NCI-H1694 treated with DMSO at 0.1 percent for 48 hours (cell line): ENCODE data around the gene C19orf38.
"Not testable (repeated sequence)": the region's sequence is repeated elsewhere in the genome, so short reads cannot be mapped to it uniquely, and the experiment has no call there.

Source experiments
- DNase-seq: peaks from one replicate; lab custom pipeline; 2025; lab: John Stamatoyannopoulos, UW

The C19orf38 gene

DNA sequence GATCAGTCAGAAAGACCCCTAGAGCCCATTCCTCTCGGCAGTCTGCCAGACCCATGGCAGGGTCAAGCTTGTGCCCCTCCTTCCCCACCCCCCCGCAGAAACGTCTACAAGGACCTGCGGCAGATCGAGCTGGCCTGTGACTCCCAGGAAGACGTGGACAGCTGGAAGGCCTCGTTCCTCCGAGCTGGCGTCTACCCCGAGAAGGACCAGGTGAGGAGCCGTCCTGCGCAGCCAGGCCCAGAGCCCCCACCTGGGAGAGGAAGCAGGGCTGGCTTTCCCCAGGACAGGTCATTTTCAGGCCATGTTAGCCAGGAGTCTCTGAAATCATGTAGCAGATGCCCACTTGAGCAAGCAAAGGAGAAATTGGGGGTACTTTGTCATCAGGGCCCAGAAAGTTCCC, 24.5 kb upstream of the C19orf38 start:
- no peak for DNase-seq

DNA sequence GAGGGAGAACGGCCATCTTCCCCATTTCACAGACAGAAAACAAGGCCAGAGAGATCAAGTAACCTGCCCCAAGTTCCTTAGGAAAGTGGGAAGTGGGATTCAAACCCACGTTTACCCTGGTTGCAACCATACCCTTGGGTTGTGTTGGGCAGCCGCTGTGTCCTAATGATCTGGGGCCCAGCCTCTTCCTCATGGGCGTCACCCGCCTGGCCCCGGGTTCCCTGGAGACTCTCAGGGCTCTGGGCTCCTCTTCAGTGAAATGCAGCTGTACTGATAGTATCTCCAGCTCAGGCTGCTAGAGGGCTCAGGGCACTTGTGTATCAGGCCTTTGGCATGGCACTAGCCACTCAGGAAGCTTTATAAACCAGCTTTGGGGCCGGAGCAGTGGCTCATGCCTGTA, 22.0 kb upstream of the C19orf38 start:
- DNase-seq, result no peak

- no peak for DNase-seq
Measured at GRCh38 chr19:10826846-10827245, 21.4 kb upstream of the C19orf38 start.

DNA sequence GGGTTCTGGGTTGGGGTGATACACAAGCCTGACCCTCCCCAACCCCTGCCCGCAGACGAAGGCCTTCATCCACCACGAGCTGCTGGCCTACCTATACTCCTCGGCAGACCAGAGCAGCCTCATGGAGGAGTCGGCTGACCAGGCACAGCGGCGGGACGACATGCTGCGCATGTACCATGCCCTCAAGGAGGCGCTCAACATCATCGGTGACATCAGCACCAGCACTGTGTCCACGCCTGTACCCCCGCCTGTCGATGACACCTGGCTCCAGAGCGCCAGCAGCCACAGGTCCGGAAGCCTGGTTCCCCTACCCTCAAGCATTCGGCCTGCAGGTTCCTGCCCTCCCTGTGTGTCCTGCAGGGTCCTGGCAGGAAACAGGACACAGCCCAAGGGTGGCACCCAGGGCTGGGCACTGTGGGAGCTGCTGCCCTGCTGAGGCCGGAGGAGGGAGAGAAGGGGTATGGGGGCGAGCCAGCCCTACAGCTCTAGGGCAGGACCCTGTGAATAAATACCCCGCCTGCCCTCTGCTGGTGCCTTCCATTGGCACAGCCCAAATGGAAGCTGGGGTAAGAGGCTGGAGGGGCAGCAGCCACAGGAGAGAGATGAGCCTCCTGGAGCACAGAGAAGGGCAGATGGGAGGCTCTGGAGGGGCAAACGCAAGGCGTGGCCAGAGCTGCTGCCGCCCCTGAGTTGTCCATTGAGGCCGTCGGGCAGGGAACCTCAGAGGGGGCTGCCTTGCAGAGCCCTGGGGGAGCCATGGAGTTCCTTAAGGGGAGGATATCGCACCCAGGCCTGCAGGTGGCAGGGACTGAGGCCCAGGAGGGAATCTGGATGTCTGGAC, 19.0 kb upstream of the C19orf38 start:
- no peak for DNase-seq

GRCh38 chr19:10829967-10830366, 18.2 kb upstream of the C19orf38 start:
- no peak for DNase-seq

- DNase-seq, result no peak
Measured at GRCh38 chr19:10830370-10830769, 17.8 kb upstream of the C19orf38 start.

GRCh38 chr19:10830931-10831779, 17.1 kb upstream of the C19orf38 start:
- DNase-seq, result no peak

GRCh38 chr19:10831987-10832938, 16.0 kb upstream of the C19orf38 start:
- DNase-seq, result no peak

DNA sequence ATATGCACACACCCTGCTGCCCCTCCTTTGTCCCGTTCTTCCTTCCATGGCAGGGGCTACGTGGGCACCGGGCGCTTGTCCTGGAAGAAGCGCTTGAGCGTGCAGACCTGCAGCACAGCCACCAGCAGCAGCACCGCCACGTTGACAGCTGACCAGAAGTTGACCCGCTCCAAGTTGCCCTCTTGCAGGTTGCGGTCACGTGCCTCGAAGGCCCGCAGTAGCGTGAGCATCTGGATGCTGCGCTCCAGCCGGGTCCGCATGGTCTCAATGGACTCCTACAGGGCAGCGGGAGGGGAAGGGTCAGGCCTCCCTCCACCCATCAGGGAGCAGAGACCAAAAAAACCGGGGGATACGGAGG, 15.3 kb upstream of the C19orf38 start:
- no peak for DNase-seq

- DNase-seq, result no peak
Measured at GRCh38 chr19:10835089-10835753, 13.0 kb upstream of the C19orf38 start.

DNA sequence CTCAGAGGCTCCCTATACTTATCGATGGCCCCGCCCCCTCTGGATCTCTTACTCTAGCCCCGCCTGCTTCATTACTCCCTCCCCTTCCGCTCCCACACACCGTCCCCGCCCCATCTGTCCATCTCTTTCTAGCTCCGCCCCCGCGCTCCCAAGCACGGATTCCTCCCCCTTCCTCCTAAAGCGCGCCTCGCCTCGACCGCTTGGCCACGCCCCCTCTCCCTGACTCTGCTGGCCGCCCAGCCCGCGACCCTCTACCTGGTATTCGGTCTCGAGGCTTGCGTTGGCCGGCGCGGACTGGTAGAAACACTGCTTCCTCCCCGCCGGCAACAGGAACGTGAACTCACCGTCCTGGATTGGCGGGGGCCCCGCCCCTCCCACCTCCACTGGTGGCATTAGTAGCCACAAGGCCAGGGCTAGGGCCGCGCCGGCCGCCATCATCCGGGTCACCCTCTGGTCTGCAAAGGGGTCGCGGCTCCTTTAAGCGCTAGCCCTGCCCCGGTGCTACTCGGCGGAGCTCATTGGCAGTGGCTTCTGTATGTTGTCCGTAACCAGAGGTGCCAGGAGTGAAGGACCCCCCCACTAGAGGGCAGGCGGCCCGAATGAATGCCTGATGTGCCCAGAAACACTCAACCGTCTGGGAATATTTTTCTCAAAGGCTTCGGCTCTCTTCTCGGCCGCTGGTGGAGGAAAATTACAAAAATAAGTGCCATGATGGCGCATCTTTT, 12.3 kb upstream of the C19orf38 start, which contains the start of gene TMED1:
TMED1 (minus strand) TSS at position 459 of the 725 bp plus-strand sequence; CDS start at position 438, 21 bp downstream.
- peak; percentile 92 for DNase-seq

DNA sequence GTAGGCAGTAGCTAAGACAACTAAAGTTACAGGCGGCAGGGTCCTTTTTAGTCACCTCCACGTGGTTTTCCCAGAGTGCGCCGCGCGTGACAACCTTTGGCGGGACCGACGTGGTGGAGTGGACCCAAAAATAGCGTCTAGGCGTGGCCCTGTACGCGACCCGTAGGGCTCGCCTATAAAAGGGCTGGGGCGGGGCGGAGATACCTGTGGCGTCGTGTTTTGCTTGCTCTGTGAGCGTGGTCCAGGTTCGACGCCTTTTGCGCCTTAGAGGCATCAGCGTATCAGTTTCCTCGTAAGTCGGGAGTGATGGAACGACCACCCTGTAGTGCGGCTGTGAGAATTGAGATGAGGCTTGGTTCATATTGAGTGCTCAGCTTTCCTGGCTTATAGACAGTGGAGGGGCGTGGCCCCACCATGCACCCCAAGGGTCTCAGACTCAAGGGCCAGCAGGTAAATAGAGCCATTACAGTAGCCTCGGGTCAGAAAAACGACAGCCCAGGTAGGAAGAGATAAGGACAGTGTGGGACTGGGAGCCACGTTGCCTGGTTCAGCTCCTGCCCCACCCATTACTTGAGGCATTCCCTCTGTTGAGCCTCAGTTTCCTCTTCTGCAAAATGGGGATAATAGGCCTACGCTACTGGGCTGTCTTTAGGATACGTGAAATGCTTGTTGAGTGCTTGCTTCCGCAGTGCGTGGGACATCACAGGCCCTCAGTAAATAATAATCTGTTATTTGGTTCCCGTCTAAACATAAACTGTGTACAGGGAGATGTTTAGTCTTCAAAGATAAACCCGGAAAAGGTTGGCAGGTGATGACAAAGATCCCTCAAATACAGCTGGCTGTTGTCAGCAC, 11.5 kb upstream of the C19orf38 start:
- peak; percentile 91 for DNase-seq

DNA sequence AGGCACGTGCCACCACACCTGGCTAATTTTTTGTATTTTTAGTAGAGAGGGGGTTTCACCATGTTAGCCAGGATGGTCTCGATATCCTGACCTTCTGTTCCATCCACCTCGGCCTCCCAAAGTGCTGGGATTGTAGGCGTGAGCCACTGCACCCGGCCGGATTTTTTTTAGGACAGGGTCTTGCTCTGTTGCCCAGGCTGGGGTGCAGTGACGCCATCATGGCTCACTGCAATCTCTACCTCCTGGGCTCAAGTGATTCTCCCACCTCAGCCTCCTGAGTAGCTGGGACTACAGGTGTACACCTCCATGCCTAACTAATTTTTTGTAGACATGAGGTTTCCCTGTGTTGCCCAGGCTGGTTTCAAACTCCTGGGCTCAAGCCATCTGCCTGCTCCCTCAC, 10.6 kb upstream of the C19orf38 start:
- not testable (repeated sequence) for DNase-seq

DNA sequence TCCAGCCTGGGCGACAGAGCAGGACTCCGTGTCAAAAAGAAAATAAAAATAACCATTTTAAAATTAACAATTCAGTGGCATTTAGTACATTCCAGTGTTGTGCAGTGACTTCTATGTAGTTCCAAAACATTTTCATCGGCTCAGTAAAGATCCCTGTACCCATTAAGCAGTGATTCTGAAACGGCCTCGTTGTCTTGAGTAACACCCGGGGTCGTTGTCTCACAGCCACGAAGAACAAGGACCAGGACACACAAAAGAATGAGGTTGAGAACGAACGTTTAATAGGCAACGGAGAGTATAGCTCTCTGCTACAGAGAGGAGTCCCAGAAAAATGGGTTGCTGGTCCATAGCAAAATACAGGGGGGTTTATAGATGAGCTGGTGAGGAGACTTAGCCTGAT, 9.8 kb upstream of the C19orf38 start:
- DNase-seq, result no peak

DNA sequence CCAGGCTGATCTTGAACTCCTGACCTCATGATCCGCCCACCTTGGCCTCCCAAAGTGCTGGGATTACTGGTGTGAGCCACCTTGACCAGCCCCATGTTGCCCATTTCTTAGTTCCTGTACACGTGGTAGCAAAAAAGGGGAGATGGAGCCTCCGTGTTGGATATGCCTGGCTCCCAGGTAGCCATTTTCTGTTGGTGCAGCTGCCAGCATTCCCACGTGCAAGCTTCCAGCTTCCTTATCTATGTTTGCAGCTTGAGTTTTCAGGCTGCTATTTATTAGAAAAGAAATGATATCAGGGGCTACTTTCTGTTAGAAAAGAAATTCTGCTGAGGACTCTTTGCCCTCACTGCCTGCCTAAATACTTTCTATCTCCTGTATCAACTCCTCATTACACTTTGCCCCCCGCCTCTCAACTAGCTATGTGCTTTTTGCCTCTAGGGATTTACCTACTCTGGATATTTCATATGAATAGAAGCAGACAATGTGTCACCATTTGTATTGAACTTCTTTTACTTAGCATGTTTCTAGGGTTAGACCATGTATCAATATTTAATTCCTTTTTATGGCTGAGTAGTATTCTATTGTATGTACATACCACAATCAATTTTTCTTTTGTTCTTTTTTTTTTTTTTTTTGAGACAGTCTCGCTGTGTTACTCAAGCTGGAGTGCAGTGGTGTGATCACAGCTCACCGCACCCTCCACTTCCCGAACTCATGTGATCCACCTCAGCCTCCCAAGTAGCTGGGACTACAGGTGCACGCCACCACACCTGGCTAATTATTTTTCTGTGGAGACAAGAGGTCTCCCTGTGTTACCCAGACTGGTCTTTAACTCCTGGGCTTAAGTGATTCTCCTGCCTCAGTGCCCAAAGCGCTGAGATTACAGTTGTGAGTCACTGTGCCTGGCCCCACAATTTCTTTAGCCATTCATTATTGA, 8.8 kb upstream of the C19orf38 start:
- DNase-seq, result no peak

GRCh38 chr19:10842788-10843187, 5.4 kb upstream of the C19orf38 start:
- DNase-seq, result no peak

DNA sequence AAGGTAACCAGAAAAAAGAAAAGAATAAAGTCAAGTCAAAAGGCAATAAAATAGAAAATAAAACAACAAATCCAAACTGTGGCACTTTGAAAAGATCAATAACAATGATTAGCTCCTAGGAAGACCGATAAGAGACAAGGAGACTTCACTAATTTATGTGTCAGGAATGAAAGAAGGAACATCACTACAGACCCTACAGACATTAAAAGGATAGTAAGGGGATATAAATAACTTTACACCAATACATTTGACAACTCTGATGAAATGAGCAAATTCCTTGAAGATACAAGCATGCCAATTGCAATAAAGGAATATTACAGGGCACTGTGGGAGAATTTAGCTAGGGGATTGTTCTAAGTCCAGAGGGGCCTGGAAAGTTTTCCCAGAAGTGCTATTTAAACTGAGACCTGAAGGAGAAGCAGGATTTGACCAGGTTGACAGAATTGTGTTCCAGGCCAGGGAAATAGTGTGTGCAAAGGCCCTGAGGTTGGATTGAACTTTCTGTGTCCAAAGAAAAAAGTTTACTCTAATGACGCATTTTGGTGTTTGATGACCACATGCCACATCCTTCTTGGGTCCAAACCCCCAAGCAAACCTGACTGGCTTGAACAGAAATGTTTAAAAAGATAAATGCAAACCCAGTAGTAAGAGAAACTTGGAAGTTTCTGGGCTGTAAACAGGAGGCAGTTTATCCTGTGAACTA, 1.6 kb upstream of the C19orf38 start:
- no peak for DNase-seq

DNA sequence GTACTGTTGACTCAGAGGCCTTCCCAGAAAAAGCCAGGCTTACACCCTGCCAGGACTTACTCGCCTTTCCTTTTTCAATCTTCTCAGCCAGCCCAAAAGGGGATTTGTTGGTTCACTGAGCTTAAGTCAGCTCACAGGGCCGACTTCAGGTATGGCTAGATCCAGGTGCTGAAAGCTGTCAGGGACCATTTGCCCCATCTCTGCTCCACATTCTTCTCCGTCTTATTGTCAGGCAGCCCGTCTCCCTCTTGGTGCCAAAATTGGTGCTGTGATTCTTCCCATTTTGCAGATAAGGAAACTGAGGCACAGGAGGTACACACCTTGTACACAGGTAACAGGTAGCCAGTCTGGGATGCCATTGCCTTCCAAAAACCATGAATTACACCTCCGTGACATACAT, 2.4 kb downstream of the C19orf38 start:
- DNase-seq, result no peak
